Activated CD4-positive, CD25-positive, alpha-beta regulatory T cell treated with anti-CD3 and anti-CD28 coated beads, Interleukin-2, amount 50 U/mL, for 16 hours (primary cell): ENCODE measurements around the gene ELOVL2.
"Not testable (repeated sequence)": the region's sequence is repeated elsewhere in the genome, so short reads cannot be mapped to it uniquely, and the experiment has no call there.

ENCODE experiments used
- DNase-seq: peaks from one replicate; pipeline ENCODE4 v3.0.0-alpha.2; 2020; ENCODE audit warnings: low read depth, low spot score

The ELOVL2 gene

GRCh38 chr6:11021714-11022113 lies 22.4 kb downstream of the ELOVL2 start:
- no peak for DNase-seq

GRCh38 chr6:11021003-11021402 lies 23.1 kb downstream of the ELOVL2 start:
- DNase-seq = no peak

DNA sequence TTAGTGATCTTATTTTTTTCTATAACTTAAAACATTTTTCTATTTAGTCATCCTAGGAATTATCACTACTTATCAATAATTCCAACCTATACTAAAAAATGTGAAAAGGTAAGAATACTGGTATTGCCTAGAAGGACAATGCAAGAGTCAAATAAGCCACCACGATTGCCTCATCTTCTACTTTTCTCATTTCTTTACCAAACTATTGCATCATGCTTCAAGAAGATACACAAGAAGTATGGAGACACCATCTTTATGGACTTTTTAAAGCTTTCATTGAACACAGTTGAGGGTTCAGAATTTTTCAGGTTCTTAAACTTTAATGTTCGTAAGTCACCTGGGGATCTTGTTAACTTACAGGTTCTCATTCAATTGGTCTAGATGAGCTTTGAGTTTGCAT lies 25.9 kb downstream of the ELOVL2 start:
- DNase-seq = no peak

DNA sequence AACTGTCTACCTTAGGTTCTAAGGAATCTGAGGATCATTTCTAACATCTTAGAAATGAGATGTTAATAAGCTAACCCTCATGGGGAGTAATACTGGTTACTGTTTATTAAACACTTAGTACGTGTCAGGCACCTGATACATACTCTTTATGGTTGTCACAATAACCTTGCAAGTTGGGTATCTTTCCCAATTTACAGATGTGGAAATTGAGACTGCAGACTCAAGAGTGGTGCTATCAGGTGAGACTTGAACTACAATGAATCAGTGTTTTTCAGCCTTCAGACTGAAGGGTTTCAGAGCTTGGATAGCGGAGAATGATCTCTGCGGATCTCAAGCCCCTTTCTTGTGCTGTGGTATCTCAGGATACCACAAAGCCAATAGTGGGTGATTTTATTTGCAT lies 27.0 kb downstream of the ELOVL2 start:
- DNase-seq = no peak

DNA sequence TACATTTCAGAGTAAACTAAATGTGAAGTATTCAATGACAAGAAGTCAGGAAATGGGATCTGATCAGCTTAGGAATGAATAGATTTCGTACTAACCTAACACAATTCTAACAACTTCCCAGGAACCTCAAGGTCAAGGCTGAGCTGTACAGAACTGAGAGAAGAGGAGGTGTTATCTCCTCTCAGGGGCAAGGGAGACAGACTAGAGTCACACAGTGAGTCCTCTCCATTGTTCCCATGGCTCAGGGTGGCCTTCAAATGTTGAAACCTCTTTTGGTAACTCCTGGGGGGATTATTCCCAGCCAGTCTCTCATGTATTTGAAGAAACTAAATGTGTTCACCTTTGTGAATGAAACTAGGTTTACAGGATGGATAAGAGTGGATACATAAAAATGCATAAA lies 27.7 kb downstream of the ELOVL2 start:
- no peak for DNase-seq

DNA sequence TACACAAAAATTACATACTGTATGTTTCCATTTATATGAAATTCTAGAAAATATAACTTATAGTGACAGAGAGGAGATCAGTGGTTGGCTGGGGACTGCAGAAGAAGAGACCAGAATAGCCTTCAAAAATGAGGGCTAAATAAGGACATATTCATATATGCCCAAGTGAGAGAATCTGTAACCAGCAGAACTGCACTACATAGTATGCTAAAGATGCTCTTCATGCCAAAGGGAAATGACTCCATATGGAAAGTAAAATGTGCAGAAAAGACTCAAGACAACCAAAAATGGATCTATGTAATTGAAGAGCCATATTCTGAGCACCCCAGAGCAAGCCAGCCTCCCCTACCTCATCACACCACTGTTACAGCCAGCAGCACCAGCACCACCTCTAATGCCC lies 29.0 kb downstream of the ELOVL2 start:
- no peak for DNase-seq

GRCh38 chr6:11013721-11014070 lies 30.4 kb downstream of the ELOVL2 start:
- no peak for DNase-seq

GRCh38 chr6:11012976-11013720 lies 31.0 kb downstream of the ELOVL2 start:
- no peak for DNase-seq

GRCh38 chr6:11012295-11012754 lies 31.8 kb downstream of the ELOVL2 start:
- no peak for DNase-seq

DNA sequence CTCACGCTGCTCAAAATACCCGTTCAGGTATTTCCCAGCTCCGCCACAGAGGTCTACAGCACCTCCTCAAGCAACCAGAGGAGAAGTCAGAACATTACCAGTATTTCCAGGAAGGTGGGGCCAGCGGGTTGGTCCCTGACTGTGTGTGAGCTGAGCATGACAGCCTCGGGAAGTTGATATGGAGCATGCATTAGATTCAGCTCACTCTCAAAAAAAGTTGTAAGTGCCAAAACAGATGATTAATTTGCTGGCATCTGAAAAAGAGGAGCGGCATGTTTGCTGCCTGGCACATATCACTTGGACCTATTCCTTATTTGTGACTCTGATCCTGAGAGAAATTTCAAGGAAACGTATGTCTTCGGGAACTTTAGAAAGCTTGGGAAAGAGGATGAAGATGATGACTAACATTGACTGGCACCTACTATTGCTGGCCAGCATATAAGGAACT lies 32.3 kb downstream of the ELOVL2 start:
- DNase-seq = no peak

DNA sequence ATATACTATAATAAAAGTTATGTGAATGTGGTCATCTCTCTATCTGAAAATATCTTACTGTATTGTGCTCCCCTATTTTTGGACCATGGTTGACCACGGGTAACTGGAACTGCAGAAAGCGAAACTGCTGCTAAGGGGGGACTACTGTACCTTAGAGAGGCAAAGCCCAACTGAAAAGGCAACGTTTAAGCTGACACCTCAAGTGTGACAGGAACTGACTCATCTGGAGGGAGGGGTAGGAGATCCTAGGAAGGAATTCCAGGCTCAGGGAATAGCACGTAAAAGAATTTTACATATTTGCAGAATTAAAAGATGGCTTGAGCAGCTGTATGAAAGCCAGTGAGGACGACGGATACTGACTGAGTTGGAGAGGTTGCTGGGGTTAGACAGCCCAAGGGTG lies 34.8 kb downstream of the ELOVL2 start:
- no peak for DNase-seq

GRCh38 chr6:11008821-11009220 lies 35.3 kb downstream of the ELOVL2 start:
- no peak for DNase-seq

- no peak for DNase-seq
Observed at GRCh38 chr6:11007715-11008608, 36.1 kb downstream of the ELOVL2 start.

DNA sequence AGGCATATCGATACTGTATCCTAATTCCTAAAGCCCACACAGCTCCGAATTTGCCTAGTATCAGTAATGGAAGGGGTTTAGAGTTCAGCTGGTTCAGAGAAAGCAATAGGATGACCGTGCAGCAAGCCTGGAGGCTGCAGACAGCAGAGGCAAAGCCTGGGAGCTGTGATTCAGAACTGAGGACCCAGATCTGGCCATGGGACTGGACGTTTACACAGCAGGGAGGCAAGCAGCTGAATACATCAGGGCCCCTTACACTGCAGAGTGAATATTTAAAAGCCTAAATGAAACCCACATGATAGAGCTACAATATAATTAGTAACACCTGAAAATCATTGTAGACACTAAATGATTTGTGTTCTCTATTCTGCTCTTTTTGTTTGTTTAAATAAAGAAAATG lies 38.0 kb downstream of the ELOVL2 start:
- DNase-seq = no peak

- not testable (repeated sequence) for DNase-seq
Observed at GRCh38 chr6:11003297-11003696, 40.8 kb downstream of the ELOVL2 start.

GRCh38 chr6:11002176-11002575 lies 41.9 kb downstream of the ELOVL2 start:
- no peak for DNase-seq

GRCh38 chr6:10999994-11000393 lies 44.1 kb downstream of the ELOVL2 start:
- no peak for DNase-seq

- DNase-seq = no peak
Observed at GRCh38 chr6:10995114-10995707, 48.9 kb downstream of the ELOVL2 start.

DNA sequence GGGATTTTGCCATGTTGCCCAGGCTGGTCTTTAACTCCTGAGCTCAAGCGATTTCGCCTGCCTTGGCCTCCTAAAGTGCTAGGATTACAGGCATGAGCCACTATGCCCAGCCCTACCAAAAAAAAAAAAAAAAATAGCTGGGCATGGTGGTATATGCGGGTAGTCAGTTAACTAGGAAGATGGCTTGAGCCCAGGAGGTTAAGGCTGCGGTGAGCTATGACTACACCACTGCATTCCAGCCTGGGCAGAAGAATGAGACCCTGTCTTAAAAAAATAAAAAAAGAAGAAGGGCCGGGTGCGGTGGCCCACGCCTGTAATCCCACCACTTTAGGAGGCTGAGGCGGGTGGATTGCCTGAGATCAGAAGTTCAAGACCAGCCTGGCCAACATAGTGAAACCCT lies 50.2 kb downstream of the ELOVL2 start:
- no peak for DNase-seq

- DNase-seq = no peak
Observed at GRCh38 chr6:10991115-10991514, 53.0 kb downstream of the ELOVL2 start.

GRCh38 chr6:10989587-10989986 lies 54.5 kb downstream of the ELOVL2 start:
- no peak for DNase-seq

DNA sequence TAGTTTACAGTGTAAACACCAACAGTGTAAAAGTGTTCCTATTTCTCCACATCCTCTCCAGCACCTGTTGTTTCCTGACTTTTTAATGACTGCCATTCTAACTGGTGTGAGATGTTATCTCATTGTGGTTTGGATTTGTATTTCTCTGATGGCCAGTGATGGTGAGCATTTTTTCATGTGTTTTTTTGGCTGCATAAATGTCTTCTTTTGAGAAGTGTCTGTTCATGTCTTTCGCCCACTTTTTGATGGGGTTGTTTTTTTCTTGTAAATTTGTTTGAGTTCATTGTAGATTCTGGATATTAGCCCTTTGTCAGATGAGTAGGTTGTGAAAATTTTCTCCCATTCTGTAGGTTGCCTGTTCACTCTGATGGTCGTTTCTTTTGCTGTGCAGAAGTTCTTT lies 59.1 kb downstream of the ELOVL2 start:
- not testable (repeated sequence) for DNase-seq
